H1 (cell line): Measurements from ENCODE around the gene FGFBP1. TPM values are rescaled to one million over a fixed set of nuclear protein-coding genes. Genes with fewer than 3 reads are reported as not detected.

Experiments
- BACH1 ChIP-seq: IDR thresholded peaks from 2 replicates; pipeline ENCODE4 v1.6.1; 2012; ENCODE audit warnings: low read length, improper control_type of control experiment
- CHD1 ChIP-seq: IDR thresholded peaks from 2 replicates; pipeline ENCODE4 v1.6.1; 2012; ENCODE audit warnings: low read depth, low read length, improper control_type of control experiment
- HDAC2 ChIP-seq, 2 experiments: fragments of 300-600 bp in 1 of 2; sonication (generic) in 1 of 2; IDR thresholded peaks; 2 replicates each; pipeline ENCODE4 v1.6.1; 2011 to 2012; ENCODE audit warnings: low read depth in 2 of 2, low read length in 2 of 2, mild to moderate bottlenecking in 2 of 2, moderate library complexity in 2 of 2, borderline replicate concordance in 1 of 2, inconsistent platforms in 1 of 2
- RAD21 ChIP-seq, 2 experiments: IDR thresholded peaks in 1 of 2; conservative IDR thresholded peaks in 1 of 2; 2 replicates each; pipeline ENCODE4 v1.6.1; 2011; ENCODE audit warnings: low read depth in 2 of 2, low read length in 2 of 2, improper control_type of control experiment in 1 of 2, inconsistent platforms in 1 of 2, mild to moderate bottlenecking in 1 of 2, moderate library complexity in 1 of 2
- RBBP5 ChIP-seq: IDR thresholded peaks from 2 replicates; pipeline ENCODE4 v1.7.1; 2012; ENCODE audit warnings: low read depth, mild to moderate bottlenecking, inconsistent platforms, low read length, moderate library complexity, borderline replicate concordance
- SP2 ChIP-seq: IDR thresholded peaks from 2 replicates; pipeline ENCODE4 v1.6.1; 2012; ENCODE audit warnings: mild to moderate bottlenecking, low read length, inconsistent platforms
- TAF1 ChIP-seq: IDR thresholded peaks from 2 replicates; pipeline ENCODE4 v1.6.1; 2011; ENCODE audit warnings: mild to moderate bottlenecking, low read depth, low read length
- TBP ChIP-seq: IDR thresholded peaks from 2 replicates; pipeline ENCODE4 v1.6.1; 2011; ENCODE audit warnings: low read depth, low read length, improper control_type of control experiment
- TEAD4 ChIP-seq: IDR thresholded peaks from 2 replicates; pipeline ENCODE4 v1.6.1; 2012; ENCODE audit warnings: low read depth, low read length, inconsistent platforms, mixed read lengths
- polyA plus RNA-seq, 7 experiments: library from polyadenylated mRNA; depleted of rRNA in 3 of 7; stranded (reverse) in 5 of 7; unstranded in 2 of 7; fragments of >200 nt in 5 of 7; fragments of 200-250 nt in 2 of 7; gene quantifications; 1 replicate in 5 of 7; 2 replicates in 1 of 7; 4 replicates in 1 of 7; pipeline versions ENCODE4 v1.2.1 to v1.2.3, GENCODE V29; 2011 to 2013; ENCODE audit warnings: missing spikeins in 2 of 7, mixed read lengths in 2 of 7
- total RNA-seq: library from RNA; stranded (reverse); fragmentation: NEBNext Ultra II Directional; extraction: Animal tissue kit (Norgen Biotek cat#: 25700); gene quantifications from 2 replicates; pipeline ENCODE4 v1.2.1, GENCODE V29; 2021
- TF ChIP-seq, protein P1 (sequence below): fragments of 300-600 bp; sonication (generic); IDR thresholded peaks from 2 replicates; pipeline ENCODE4 v1.7.1; 2012; ENCODE audit warnings: low read length, moderate library complexity, mild to moderate bottlenecking, inconsistent platforms; ENCODE audit not compliant: insufficient replicate concordance

FGFBP1 gene
- total and polyA plus RNA-seq, 2 of the 8 experiments (the other 6 are each of a cell fraction or from before 2014, with no cell fraction given): 0.17 to 0.20 TPM

DNA sequence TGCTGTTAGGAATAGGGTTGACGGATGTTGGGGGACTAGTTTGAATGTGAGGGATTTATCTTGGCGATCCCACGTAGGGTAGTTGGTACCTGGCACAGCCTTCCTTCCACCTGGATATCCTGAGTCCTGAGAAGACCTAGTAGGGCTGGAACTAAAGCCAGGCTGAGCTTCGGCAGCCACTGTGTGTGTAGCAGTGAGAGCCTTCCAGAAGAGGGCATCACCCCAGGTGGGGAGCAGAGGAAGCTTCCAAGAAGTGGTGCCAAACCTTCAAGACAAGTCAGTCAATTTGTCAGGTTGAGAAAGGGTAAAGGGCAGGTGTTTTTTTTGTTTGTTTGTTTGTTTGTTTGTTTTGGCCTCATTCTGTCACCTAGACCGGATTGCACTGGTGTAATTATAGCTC, 25.6 kb upstream of the FGFBP1 start (continued):
- TF ChIP-seq, protein P1, sequence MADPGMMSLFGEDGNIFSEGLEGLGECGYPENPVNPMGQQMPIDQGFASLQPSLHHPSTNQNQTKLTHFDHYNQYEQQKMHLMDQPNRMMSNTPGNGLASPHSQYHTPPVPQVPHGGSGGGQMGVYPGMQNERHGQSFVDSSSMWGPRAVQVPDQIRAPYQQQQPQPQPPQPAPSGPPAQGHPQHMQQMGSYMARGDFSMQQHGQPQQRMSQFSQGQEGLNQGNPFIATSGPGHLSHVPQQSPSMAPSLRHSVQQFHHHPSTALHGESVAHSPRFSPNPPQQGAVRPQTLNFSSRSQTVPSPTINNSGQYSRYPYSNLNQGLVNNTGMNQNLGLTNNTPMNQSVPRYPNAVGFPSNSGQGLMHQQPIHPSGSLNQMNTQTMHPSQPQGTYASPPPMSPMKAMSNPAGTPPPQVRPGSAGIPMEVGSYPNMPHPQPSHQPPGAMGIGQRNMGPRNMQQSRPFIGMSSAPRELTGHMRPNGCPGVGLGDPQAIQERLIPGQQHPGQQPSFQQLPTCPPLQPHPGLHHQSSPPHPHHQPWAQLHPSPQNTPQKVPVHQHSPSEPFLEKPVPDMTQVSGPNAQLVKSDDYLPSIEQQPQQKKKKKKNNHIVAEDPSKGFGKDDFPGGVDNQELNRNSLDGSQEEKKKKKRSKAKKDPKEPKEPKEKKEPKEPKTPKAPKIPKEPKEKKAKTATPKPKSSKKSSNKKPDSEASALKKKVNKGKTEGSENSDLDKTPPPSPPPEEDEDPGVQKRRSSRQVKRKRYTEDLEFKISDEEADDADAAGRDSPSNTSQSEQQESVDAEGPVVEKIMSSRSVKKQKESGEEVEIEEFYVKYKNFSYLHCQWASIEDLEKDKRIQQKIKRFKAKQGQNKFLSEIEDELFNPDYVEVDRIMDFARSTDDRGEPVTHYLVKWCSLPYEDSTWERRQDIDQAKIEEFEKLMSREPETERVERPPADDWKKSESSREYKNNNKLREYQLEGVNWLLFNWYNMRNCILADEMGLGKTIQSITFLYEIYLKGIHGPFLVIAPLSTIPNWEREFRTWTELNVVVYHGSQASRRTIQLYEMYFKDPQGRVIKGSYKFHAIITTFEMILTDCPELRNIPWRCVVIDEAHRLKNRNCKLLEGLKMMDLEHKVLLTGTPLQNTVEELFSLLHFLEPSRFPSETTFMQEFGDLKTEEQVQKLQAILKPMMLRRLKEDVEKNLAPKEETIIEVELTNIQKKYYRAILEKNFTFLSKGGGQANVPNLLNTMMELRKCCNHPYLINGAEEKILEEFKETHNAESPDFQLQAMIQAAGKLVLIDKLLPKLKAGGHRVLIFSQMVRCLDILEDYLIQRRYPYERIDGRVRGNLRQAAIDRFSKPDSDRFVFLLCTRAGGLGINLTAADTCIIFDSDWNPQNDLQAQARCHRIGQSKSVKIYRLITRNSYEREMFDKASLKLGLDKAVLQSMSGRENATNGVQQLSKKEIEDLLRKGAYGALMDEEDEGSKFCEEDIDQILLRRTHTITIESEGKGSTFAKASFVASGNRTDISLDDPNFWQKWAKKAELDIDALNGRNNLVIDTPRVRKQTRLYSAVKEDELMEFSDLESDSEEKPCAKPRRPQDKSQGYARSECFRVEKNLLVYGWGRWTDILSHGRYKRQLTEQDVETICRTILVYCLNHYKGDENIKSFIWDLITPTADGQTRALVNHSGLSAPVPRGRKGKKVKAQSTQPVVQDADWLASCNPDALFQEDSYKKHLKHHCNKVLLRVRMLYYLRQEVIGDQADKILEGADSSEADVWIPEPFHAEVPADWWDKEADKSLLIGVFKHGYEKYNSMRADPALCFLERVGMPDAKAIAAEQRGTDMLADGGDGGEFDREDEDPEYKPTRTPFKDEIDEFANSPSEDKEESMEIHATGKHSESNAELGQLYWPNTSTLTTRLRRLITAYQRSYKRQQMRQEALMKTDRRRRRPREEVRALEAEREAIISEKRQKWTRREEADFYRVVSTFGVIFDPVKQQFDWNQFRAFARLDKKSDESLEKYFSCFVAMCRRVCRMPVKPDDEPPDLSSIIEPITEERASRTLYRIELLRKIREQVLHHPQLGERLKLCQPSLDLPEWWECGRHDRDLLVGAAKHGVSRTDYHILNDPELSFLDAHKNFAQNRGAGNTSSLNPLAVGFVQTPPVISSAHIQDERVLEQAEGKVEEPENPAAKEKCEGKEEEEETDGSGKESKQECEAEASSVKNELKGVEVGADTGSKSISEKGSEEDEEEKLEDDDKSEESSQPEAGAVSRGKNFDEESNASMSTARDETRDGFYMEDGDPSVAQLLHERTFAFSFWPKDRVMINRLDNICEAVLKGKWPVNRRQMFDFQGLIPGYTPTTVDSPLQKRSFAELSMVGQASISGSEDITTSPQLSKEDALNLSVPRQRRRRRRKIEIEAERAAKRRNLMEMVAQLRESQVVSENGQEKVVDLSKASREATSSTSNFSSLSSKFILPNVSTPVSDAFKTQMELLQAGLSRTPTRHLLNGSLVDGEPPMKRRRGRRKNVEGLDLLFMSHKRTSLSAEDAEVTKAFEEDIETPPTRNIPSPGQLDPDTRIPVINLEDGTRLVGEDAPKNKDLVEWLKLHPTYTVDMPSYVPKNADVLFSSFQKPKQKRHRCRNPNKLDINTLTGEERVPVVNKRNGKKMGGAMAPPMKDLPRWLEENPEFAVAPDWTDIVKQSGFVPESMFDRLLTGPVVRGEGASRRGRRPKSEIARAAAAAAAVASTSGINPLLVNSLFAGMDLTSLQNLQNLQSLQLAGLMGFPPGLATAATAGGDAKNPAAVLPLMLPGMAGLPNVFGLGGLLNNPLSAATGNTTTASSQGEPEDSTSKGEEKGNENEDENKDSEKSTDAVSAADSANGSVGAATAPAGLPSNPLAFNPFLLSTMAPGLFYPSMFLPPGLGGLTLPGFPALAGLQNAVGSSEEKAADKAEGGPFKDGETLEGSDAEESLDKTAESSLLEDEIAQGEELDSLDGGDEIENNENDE: no peak
- no peak for TF ChIP-seq HDAC2 (IDR thresholded peaks at IDR 0.05; ENCODE audit: borderline replicate concordance in 1 of 2, low read depth in 2 of 2, low read length in 2 of 2)
- TF ChIP-seq TEAD4: no peak
- no peak for TF ChIP-seq TBP
- TF ChIP-seq TAF1: no peak
- no peak for TF ChIP-seq RBBP5
- TF ChIP-seq SP2: no peak
- no peak for TF ChIP-seq CHD1
- TF ChIP-seq BACH1: no peak
- peak in 1 of 2 experiments; percentile 40; a peak in 2 of 4 replicates for TF ChIP-seq RAD21 (IDR thresholded peaks at IDR 0.05 in 1 of 2, conservative IDR thresholded peaks at IDR 0.05 in 1 of 2; ENCODE audit: low read depth in 2 of 2, low read length in 2 of 2)
